SK-N-MC (cell line): Measurements from ENCODE around the gene ZNF507.

Experiments
- EZH2 ChIP-seq: fragments of 200-600 bp; sonication (generic); IDR thresholded peaks from one replicate; pipeline ENCODE4 v1.6.1; 2017; ENCODE audit warnings: antibody characterized with exemption
- FOXP2 ChIP-seq: optimal IDR thresholded peaks from 2 replicates; pipeline ENCODE3; 2011; ENCODE audit warnings: mild to moderate bottlenecking, moderate library complexity; ENCODE audit not compliant: insufficient read depth; ENCODE audit errors: extremely low read length, control extremely low read depth
- POLR2AphosphoS5 ChIP-seq: IDR thresholded peaks from 2 replicates; pipeline ENCODE4 v1.6.1; 2012; ENCODE audit warnings: mild to moderate bottlenecking, low read depth, low read length, borderline replicate concordance

- no peak for TF ChIP-seq EZH2
- TF ChIP-seq POLR2AphosphoS5: no peak
- no peak for TF ChIP-seq FOXP2
Measured at GRCh38 chr19:32436692-32437091, 91.3 kb downstream of the ZNF507 start.
